Endothelial cell (in vitro differentiated cells): ENCODE measurements around the gene MRPL52. TPM values are rescaled to one million over a fixed set of nuclear protein-coding genes. Genes with fewer than 3 reads are reported as not detected.
"Not testable (repeated sequence)": the region's sequence is repeated elsewhere in the genome, so short reads cannot be mapped to it uniquely, and the experiment has no call there.

Source experiments
- DNase-seq: peaks from one replicate; pipeline ENCODE4 v3.0.0; 2021; ENCODE audit warnings: low spot score
- H3K27ac Mint-ChIP-seq: one replicate; pipeline ENCODE4 v1.8.0; 2021; ENCODE audit warnings: mixed read lengths, inconsistent platforms; ENCODE audit not compliant: unreplicated experiment
- H3K27me3 Mint-ChIP-seq: one replicate; pipeline ENCODE4 v1.8.0; 2021; ENCODE audit warnings: mild to moderate bottlenecking, moderate library complexity, mixed read lengths, inconsistent platforms; ENCODE audit not compliant: unreplicated experiment
- H3K36me3 Mint-ChIP-seq: one replicate; pipeline ENCODE4 v1.8.0; 2021; ENCODE audit warnings: mild to moderate bottlenecking, low read depth, mixed read lengths, inconsistent platforms; ENCODE audit not compliant: unreplicated experiment
- H3K4me1 Mint-ChIP-seq: one replicate; pipeline ENCODE4 v1.8.0; 2021; ENCODE audit warnings: mild to moderate bottlenecking, mixed read lengths, inconsistent platforms; ENCODE audit not compliant: unreplicated experiment
- H3K4me3 Mint-ChIP-seq: one replicate; pipeline ENCODE4 v1.8.0; 2021; ENCODE audit warnings: mild to moderate bottlenecking, mixed read lengths, inconsistent platforms; ENCODE audit not compliant: unreplicated experiment
- H3K9me3 Mint-ChIP-seq: one replicate; pipeline ENCODE4 v1.8.0; 2021; ENCODE audit warnings: mixed read lengths, inconsistent platforms; ENCODE audit not compliant: unreplicated experiment
- CTCF ChIP-seq: fragments of 200-600 bp; sonication (generic); IDR thresholded peaks from one replicate; pipeline ENCODE4 v1.5.0; 2021; ENCODE audit warnings: antibody characterized with exemption; ENCODE audit not compliant: unreplicated experiment
- total RNA-seq: library from RNA; stranded (reverse); fragmentation: NEBNext Ultra II Directional; extraction: Animal tissue kit (Norgen Biotek cat#: 25700); gene quantifications from one replicate; pipeline ENCODE4 v1.2.1, GENCODE V29; 2021; ENCODE audit not compliant: unreplicated experiment

MRPL52 gene
- total RNA-seq, 1 donor from 2014 or later: 126 TPM

- H3K4me1 Mint-ChIP-seq: peaks cover 13% of the 10 kb centered on the region
- H3K27ac Mint-ChIP-seq: no peak overlapping the region
- no peaks in the 10 kb centered on the region for H3K36me3 Mint-ChIP-seq
- H3K27me3 Mint-ChIP-seq: peaks cover 3% of the 10 kb centered on the region
- no peak for TF ChIP-seq CTCF
- H3K4me3 Mint-ChIP-seq: no peak overlapping the region
- H3K9me3 Mint-ChIP-seq: no peaks in the 10 kb centered on the region
- DNase-seq: no peak
Observed at GRCh38 chr14:22786685-22787084, 43.0 kb upstream of the MRPL52 start.

DNA sequence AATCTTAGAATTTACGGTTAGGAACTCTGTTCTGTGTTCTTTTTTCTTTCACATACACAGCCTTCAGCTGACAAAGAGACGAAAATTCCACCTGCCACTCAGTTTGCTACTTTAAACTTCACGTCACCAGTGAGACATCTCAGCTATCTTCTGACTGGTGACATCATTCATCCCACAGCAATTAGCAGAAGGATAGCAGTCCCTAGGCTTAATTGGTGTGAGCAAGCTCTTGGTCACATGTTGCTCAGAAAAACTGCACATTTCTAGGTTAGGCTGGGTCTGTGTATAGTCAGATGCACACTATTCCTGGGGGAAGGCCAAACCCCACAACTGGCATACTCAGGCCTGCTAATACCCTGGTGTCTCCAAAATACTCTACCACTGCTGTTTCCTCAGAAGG lies 38.4 kb upstream of the MRPL52 start:
- no peak for TF ChIP-seq CTCF
- no peak overlapping the region for H3K4me3 Mint-ChIP-seq
- peaks cover 3% of the 10 kb centered on the region for H3K27me3 Mint-ChIP-seq
- H3K27ac Mint-ChIP-seq: no peak overlapping the region
- no peak for DNase-seq
- H3K4me1 Mint-ChIP-seq: peaks cover 2% of the 10 kb centered on the region
- H3K9me3 Mint-ChIP-seq: no peaks in the 10 kb centered on the region
- H3K36me3 Mint-ChIP-seq: peaks cover 4% of the 10 kb centered on the region

- TF ChIP-seq CTCF: no peak
- DNase-seq: no peak
- Mint-ChIP-seq H3K36me3 (peaks cover 4% of the 10 kb centered on the region), H3K27ac (no peak overlapping the region), H3K4me1 (no peaks in the 10 kb centered on the region), H3K4me3 (no peak overlapping the region), H3K27me3 (peaks cover 3% of the 10 kb centered on the region), H3K9me3 (no peaks in the 10 kb centered on the region)
Observed at GRCh38 chr14:22792158-22792557, 37.5 kb upstream of the MRPL52 start.

- H3K27me3 Mint-ChIP-seq, H3K4me1 Mint-ChIP-seq, H3K36me3 Mint-ChIP-seq, H3K9me3 Mint-ChIP-seq, H3K27ac Mint-ChIP-seq, H3K4me3 Mint-ChIP-seq, DNase-seq: not testable (repeated sequence)
Observed at GRCh38 chr14:22793550-22793949, 36.1 kb upstream of the MRPL52 start.

DNA sequence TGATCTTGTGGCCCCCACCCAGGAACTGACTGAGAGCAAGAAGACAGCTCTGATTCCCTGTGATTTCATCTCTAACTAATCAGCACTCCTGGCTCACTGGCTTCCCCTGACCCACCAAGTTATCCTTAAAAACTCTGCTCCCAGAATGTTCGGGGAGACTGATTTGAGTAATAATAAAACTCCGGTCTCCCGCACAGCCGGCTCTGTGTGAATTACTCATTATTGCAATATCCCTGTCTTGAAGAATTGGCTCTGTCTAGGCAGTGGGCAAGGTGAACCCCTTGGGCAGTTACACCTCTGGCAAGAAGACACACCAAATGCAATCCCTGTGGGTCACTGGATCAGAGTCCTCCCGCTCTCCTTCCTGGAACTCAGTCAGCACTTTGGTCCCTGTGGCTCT lies 35.7 kb upstream of the MRPL52 start:
- TF ChIP-seq CTCF: no peak
- Mint-ChIP-seq H3K4me1 (no peaks in the 10 kb centered on the region), H3K4me3 (no peak overlapping the region), H3K27ac (peak overlapping the region; percentile 67), H3K27me3 (peaks cover 3% of the 10 kb centered on the region), H3K9me3 (no peaks in the 10 kb centered on the region), H3K36me3 (peaks cover 4% of the 10 kb centered on the region)
- DNase-seq: no peak

- Mint-ChIP-seq H3K36me3 (peaks cover 4% of the 10 kb centered on the region), H3K4me3 (no peak overlapping the region), H3K27ac (no peak overlapping the region), H3K4me1 (no peaks in the 10 kb centered on the region), H3K27me3 (peaks cover 3% of the 10 kb centered on the region), H3K9me3 (no peaks in the 10 kb centered on the region)
- TF ChIP-seq CTCF: no peak
- no peak for DNase-seq
Observed at GRCh38 chr14:22794551-22794951, 35.1 kb upstream of the MRPL52 start.
